Panc1 (cell line): ENCODE measurements around the gene SCGB1C2. TPM values are rescaled to one million over a fixed set of nuclear protein-coding genes. Genes with fewer than 3 reads are reported as not detected.

Experiments
- ATAC-seq: fragments of 200-7000 bp; cut with Tn5 transposase; 2 replicates; pipeline ENCODE4 v1.9.1; 2020; ENCODE audit warnings: mild to moderate bottlenecking, moderate library complexity
- BruUV-seq: library from RNA; stranded (reverse); fragments of 400-500 nt; replicated peaks from 2 replicates; lab custom pipeline; 2021; lab: Mats Ljungman, UMichigan
- CTCF ChIA-PET: fragments of 300-600 bp; sonication (Branson Sonifier 250); formaldehyde crosslinking; loops from one replicate; lab custom pipeline; 2022; ENCODE audit warnings: antibody characterized with exemption; lab: Charles Lee
- POLR2A ChIA-PET: fragments of 300-600 bp; sonication (Branson Sonifier 250); formaldehyde crosslinking; loops from one replicate; lab custom pipeline; 2022; ENCODE audit warnings: antibody characterized with exemption; lab: Charles Lee
- DNase-seq: peaks from one replicate; pipeline ENCODE4 v3.0.0-alpha.2; 2010; ENCODE audit warnings: low read depth, low spot score
- H3K27ac ChIP-seq: 2 replicates; pipeline ENCODE4 v1.5.1; 2011; ENCODE audit warnings: mild to moderate bottlenecking, low read length, inconsistent platforms
- H3K27me3 ChIP-seq: fragments of 200-500 bp; sonication (Bioruptor generic); 2 replicates; pipeline ENCODE4 v1.6.0; 2014; ENCODE audit warnings: low read length, inconsistent platforms; ENCODE audit not compliant: control insufficient read depth, insufficient read depth
- H3K36me3 ChIP-seq: fragments of 200-500 bp; sonication (Bioruptor generic); 2 replicates; pipeline ENCODE4 v1.5.1; 2014; ENCODE audit warnings: inconsistent platforms, mild to moderate bottlenecking, low read length, moderate library complexity; ENCODE audit not compliant: control insufficient read depth, insufficient read depth
- H3K4me1 ChIP-seq: 2 replicates; pipeline ENCODE4 v1.5.1; 2011; ENCODE audit warnings: inconsistent platforms, mild to moderate bottlenecking, low read length, moderate library complexity; ENCODE audit not compliant: control insufficient read depth, insufficient read depth
- H3K4me3 ChIP-seq, 2 experiments: 2 replicates each; pipeline ENCODE4 v1.5.1; 2011 to 2012; ENCODE audit warnings: low read depth in 2 of 2, low read length in 2 of 2, mild to moderate bottlenecking in 2 of 2, inconsistent platforms in 1 of 2, moderate library complexity in 1 of 2
- H3K9me3 ChIP-seq: fragments of 200-500 bp; sonication (Bioruptor generic); 2 replicates; pipeline ENCODE4 v1.5.1; 2014; ENCODE audit warnings: low read depth, mild to moderate bottlenecking, inconsistent platforms, low read length, moderate library complexity; ENCODE audit not compliant: control insufficient read depth, insufficient read depth
- POLR2AphosphoS5 ChIP-seq: IDR thresholded peaks from 2 replicates; pipeline ENCODE4 v1.6.1; 2012; ENCODE audit warnings: mild to moderate bottlenecking, low read depth, low read length, moderate library complexity
- SIN3A ChIP-seq: IDR thresholded peaks from 2 replicates; pipeline ENCODE4 v1.6.1; 2012; ENCODE audit warnings: low read depth, mild to moderate bottlenecking, low read length, moderate library complexity, borderline replicate concordance; ENCODE audit not compliant: insufficient read depth
- TCF7L2 ChIP-seq: IDR thresholded peaks from 2 replicates; pipeline ENCODE4 v1.6.1; 2011; ENCODE audit warnings: mild to moderate bottlenecking, low read depth, low read length, inconsistent platforms
- in situ Hi-C: cut with HindIII; loops from 2 replicates; pipeline ENCODE4 v1.10.0; 2016; ENCODE audit warnings: low sequenced_read_pairs, low pct_unique_long_range_greater_than_20kb
- intact Hi-C: fragments of 100-400 bp; cut with micrococcal nuclease; formaldehyde crosslinking; loops from one replicate; pipeline ENCODE4 v1.10.0; 2022; ENCODE audit not compliant: unreplicated experiment
- total RNA-seq: library from RNA; stranded (reverse); gene quantifications from one replicate; pipeline ENCODE4 v1.2.1, GENCODE V29; 2021; ENCODE audit not compliant: unreplicated experiment
- TF ChIP-seq, protein P1 (sequence below): fragments of 450-650 bp; IDR thresholded peaks from 2 replicates; pipeline ENCODE4 v1.5.1; 2017; ENCODE audit warnings: mild to moderate bottlenecking
- TF ChIP-seq, protein P2 (sequence below), 2 experiments: IDR thresholded peaks; 2 replicates each; pipeline ENCODE4 v1.6.1; 2011 to 2012; ENCODE audit warnings: low read depth in 2 of 2, control low read depth in 1 of 2, low read length in 1 of 2, mild to moderate bottlenecking in 1 of 2, moderate library complexity in 1 of 2; ENCODE audit not compliant: insufficient read depth in 1 of 2

The SCGB1C2 gene
- total RNA-seq, 1 experiment from 2014 or later = not detected

DNA sequence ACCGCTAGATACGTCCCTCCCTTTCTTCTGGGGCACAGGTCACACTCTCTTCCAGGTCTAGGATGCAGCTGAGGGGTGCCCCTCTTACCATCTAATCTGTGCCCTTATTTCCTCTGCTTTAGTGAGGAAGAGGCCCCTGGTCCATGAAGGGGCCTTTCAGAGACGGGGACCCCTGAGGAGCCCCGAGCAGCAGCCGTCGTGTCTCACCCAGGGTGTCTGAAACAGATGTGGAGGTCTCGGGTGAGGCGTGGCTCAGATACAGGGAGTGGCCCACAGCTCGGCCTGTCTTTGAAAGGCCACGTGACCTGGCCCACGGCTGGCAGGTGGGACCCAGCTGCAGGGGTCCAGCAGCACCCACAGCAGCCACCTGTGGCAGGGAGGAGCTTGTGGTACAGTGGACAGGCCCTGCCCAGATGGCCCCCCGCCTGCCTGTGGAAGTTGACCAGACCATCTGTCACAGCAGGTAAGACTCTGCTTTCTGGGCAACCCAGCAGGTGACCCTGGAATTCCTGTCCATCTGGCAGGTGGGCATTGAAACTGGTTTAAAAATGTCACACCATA is 15.6 kb downstream of the SCGB1C2 start:
- POLR2A ChIA-PET = no interaction called here

DNA sequence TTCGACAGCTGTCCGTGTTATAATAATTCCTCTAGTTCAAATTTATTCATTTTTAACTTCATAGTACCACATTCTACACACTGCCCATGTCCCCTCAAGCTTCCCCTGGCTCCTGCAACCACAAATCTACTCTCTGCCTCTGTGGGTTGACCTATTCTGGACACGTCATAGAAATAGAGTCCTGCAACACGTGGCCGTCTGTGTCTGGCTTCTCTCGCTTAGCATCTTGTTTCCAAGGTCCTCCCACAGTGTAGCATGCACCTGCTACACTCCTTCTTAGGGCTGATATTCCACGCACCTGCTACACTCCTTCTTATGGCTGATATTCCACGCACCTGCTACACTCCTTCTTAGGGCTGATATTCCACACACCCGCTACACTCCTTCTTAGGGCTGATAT is 16.5 kb downstream of the SCGB1C2 start:
- TF ChIP-seq POLR2AphosphoS5 = no peak
- TF ChIP-seq, protein P1, sequence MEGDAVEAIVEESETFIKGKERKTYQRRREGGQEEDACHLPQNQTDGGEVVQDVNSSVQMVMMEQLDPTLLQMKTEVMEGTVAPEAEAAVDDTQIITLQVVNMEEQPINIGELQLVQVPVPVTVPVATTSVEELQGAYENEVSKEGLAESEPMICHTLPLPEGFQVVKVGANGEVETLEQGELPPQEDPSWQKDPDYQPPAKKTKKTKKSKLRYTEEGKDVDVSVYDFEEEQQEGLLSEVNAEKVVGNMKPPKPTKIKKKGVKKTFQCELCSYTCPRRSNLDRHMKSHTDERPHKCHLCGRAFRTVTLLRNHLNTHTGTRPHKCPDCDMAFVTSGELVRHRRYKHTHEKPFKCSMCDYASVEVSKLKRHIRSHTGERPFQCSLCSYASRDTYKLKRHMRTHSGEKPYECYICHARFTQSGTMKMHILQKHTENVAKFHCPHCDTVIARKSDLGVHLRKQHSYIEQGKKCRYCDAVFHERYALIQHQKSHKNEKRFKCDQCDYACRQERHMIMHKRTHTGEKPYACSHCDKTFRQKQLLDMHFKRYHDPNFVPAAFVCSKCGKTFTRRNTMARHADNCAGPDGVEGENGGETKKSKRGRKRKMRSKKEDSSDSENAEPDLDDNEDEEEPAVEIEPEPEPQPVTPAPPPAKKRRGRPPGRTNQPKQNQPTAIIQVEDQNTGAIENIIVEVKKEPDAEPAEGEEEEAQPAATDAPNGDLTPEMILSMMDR = no peak
- TF ChIP-seq SIN3A = no peak
- TF ChIP-seq, protein P2, sequence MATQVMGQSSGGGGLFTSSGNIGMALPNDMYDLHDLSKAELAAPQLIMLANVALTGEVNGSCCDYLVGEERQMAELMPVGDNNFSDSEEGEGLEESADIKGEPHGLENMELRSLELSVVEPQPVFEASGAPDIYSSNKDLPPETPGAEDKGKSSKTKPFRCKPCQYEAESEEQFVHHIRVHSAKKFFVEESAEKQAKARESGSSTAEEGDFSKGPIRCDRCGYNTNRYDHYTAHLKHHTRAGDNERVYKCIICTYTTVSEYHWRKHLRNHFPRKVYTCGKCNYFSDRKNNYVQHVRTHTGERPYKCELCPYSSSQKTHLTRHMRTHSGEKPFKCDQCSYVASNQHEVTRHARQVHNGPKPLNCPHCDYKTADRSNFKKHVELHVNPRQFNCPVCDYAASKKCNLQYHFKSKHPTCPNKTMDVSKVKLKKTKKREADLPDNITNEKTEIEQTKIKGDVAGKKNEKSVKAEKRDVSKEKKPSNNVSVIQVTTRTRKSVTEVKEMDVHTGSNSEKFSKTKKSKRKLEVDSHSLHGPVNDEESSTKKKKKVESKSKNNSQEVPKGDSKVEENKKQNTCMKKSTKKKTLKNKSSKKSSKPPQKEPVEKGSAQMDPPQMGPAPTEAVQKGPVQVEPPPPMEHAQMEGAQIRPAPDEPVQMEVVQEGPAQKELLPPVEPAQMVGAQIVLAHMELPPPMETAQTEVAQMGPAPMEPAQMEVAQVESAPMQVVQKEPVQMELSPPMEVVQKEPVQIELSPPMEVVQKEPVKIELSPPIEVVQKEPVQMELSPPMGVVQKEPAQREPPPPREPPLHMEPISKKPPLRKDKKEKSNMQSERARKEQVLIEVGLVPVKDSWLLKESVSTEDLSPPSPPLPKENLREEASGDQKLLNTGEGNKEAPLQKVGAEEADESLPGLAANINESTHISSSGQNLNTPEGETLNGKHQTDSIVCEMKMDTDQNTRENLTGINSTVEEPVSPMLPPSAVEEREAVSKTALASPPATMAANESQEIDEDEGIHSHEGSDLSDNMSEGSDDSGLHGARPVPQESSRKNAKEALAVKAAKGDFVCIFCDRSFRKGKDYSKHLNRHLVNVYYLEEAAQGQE (IDR thresholded peaks at IDR 0.05; ENCODE audit: insufficient read depth in 1 of 2, low read depth in 2 of 2, low read length in 1 of 2) = no peak
- no peak for TF ChIP-seq TCF7L2
- in situ Hi-C loops (no loop called here), intact Hi-C loops (no loop called here)
- ATAC-seq (no peak), DNase-seq (no peak)
- Histone ChIP-seq H3K4me1 (no peaks in the 10 kb centered on the region), H3K4me3 (no peak overlapping the region), H3K9me3 (no peaks in the 10 kb centered on the region), H3K27me3 (no peaks in the 10 kb centered on the region), H3K27ac (no peak overlapping the region), H3K36me3 (no peaks in the 10 kb centered on the region)
- no TSS peak for BruUV-seq
- CTCF ChIA-PET = no interaction called here
- POLR2A ChIA-PET = no interaction called here

More for the DNA sequence above, 15.6 kb downstream of the SCGB1C2 start:
- TF ChIP-seq TCF7L2 (no peak), POLR2AphosphoS5 (no peak), SIN3A (no peak)
- TF ChIP-seq, protein P1 = no peak
- TF ChIP-seq, protein P2 (IDR thresholded peaks at IDR 0.05; ENCODE audit: insufficient read depth in 1 of 2, low read depth in 2 of 2, low read length in 1 of 2) = no peak
- intact Hi-C loops (no loop called here), in situ Hi-C loops (no loop called here)
- ATAC-seq = no peak
- no peak for DNase-seq
- no peaks in the 10 kb centered on the region for H3K36me3 ChIP-seq
- no peak overlapping the region for H3K4me3 ChIP-seq
- CTCF ChIA-PET = no interaction called here
- no peaks in the 10 kb centered on the region for H3K9me3 ChIP-seq
- no TSS peak for BruUV-seq
- no peaks in the 10 kb centered on the region for H3K4me1 ChIP-seq
- no peaks in the 10 kb centered on the region for H3K27me3 ChIP-seq
- H3K27ac ChIP-seq = no peak overlapping the region
